Suppressor macrophage treated with lipopolysaccharide for 1 hour (primary cell): ENCODE measurements around the gene DCTPP1.
"Not testable (repeated sequence)": the region's sequence is repeated elsewhere in the genome, so short reads cannot be mapped to it uniquely, and the experiment has no call there.

Experiments
- DNase-seq, 3 donors: peaks; one replicate each; pipeline ENCODE4 v3.0.0-alpha.2; 2020 to 2022

DCTPP1 gene

GRCh38 chr16:30409125-30410060 lies 20.4 kb downstream of the DCTPP1 start:
- DNase-seq = peak; percentile 92 to 96 (median 95)

- no peak for DNase-seq
These were observed 21.9 kb downstream of the DCTPP1 start for GRCh38 chr16:30407804-30408534.

- DNase-seq = peak; percentile 84 to 96 (median 93)
These were observed 22.6 kb downstream of the DCTPP1 start, which contains the start of gene ZNF771 for GRCh38 chr16:30407102-30407803. Gene ZNF771 (plus strand): TSS chr16:30407606. CDS start chr16:30408054, 448 bp downstream.

GRCh38 chr16:30406795-30407101 lies 23.1 kb downstream of the DCTPP1 start:
- no peak for DNase-seq

GRCh38 chr16:30401768-30402425 lies 27.9 kb downstream of the DCTPP1 start:
- DNase-seq = no peak

- DNase-seq = no peak
These were observed 30.2 kb downstream of the DCTPP1 start for GRCh38 chr16:30399435-30400186.

- DNase-seq = no peak
These were observed 31.0 kb downstream of the DCTPP1 start for GRCh38 chr16:30398661-30399434.

- no peak for DNase-seq
These were observed 31.8 kb downstream of the DCTPP1 start for GRCh38 chr16:30397776-30398660.

GRCh38 chr16:30397056-30397455 lies 32.8 kb downstream of the DCTPP1 start:
- no peak for DNase-seq

GRCh38 chr16:30396627-30397026 lies 33.2 kb downstream of the DCTPP1 start:
- not testable (repeated sequence) for DNase-seq

- DNase-seq = no peak
These were observed 33.7 kb downstream of the DCTPP1 start for GRCh38 chr16:30395992-30396585.

GRCh38 chr16:30395155-30395991 lies 34.5 kb downstream of the DCTPP1 start, which contains the start of gene ZNF48:
Gene ZNF48 (plus strand): TSS chr16:30395420. CDS start chr16:30395795, 375 bp downstream.
- DNase-seq = peak; percentile 66 to 87 (median 77)

- no peak for DNase-seq
These were observed 35.2 kb downstream of the DCTPP1 start for GRCh38 chr16:30394592-30395154.

- no peak for DNase-seq
These were observed 46.3 kb downstream of the DCTPP1 start for GRCh38 chr16:30383521-30383920.

- no peak for DNase-seq
These were observed 47.5 kb downstream of the DCTPP1 start, which contains the start of gene SEPTIN1 for GRCh38 chr16:30382111-30382881. Gene SEPTIN1 (minus strand): TSS chr16:30382561. CDS start chr16:30382542, 19 bp downstream.

- DNase-seq = no peak
These were observed 48.4 kb downstream of the DCTPP1 start for GRCh38 chr16:30381291-30382041.
